ENCODE results near the gene DIO2. TPM values are rescaled to one million over a fixed set of nuclear protein-coding genes. Genes with fewer than 3 reads are reported as not detected.

DIO2 gene
- total RNA-seq, 1 donor from 2014 or later, result 3.3 TPM

GRCh38 chr14:80172375-80173051, 38.8 kb downstream of the DIO2 start:
- no peak for DNase-seq (ENCODE audit: low spot score)

GRCh38 chr14:80167793-80168448, 43.4 kb downstream of the DIO2 start:
- DNase-seq (ENCODE audit: low spot score), result no peak

- DNase-seq (ENCODE audit: low spot score), result no peak
Observed at GRCh38 chr14:80164991-80165721, 46.1 kb downstream of the DIO2 start.

GRCh38 chr14:80152763-80153162, 58.5 kb downstream of the DIO2 start:
- DNase-seq (ENCODE audit: low spot score), result no peak

- DNase-seq (ENCODE audit: low spot score), result no peak
Observed at GRCh38 chr14:80152166-80152565, 59.1 kb downstream of the DIO2 start.

GRCh38 chr14:80150301-80150700, 61.0 kb downstream of the DIO2 start:
- no peak for DNase-seq (ENCODE audit: low spot score)
